KOPT-K1 (cell line): Measurements from ENCODE around the gene PANX2.

Experiments used
- H3K27ac ChIP-seq: fragments of 200-600 bp; sonication (generic); 2 replicates; pipeline ENCODE4 v1.5.1; 2016; ENCODE audit warnings: antibody characterized with exemption, mild to moderate bottlenecking, low read depth, low read length; ENCODE audit not compliant: poor library complexity, severe bottlenecking
- H3K36me3 ChIP-seq: fragments of 200-600 bp; sonication (generic); 2 replicates; pipeline ENCODE4 v1.5.1; 2017; ENCODE audit warnings: antibody characterized with exemption, mild to moderate bottlenecking, low read length, moderate library complexity; ENCODE audit not compliant: insufficient read depth
- H3K9me3 ChIP-seq: fragments of 200-600 bp; sonication (generic); 2 replicates; pipeline ENCODE4 v1.5.1; 2017; ENCODE audit warnings: antibody characterized with exemption, low read length, mild to moderate bottlenecking; ENCODE audit not compliant: insufficient read depth, poor library complexity, severe bottlenecking

PANX2 gene

DNA sequence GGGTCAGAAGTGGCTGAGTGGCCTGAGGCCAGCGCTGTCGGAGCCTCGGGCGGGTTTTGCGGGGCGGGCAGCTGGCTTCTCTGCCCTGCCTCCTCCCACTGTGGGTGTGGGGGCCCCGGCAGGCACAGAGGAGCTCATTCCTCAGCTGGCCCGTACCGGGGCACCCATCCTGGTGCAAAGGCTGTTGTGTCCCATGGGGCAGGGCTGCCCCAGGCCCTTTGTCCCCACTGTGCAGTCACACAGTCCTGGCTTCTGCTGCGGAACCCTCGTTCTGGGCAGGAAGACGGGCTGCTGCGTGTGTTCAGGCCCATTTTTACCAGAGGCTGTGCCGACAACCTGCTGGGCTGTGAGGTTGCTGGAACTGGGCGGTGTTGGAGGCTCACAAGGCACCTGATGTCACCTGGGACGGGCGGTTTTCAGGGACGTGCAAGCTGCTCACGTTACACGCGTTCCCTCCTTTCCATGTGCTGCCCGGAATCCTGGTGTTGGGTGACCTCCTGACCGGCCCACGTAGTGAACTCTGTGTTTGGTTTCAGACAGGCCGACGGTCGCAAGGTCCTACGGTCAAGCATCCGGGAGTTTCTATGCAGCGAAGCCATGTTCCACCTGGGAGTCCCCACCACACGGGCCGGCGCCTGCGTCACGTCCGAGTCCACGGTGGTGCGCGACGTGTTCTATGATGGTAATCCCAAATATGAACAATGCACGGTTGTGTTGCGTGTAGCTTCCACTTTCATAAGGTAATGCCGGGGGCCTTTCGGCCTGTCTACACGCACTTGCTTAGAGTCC lies 35.4 kb downstream of the PANX2 start:
- Histone ChIP-seq H3K27ac (no peak overlapping the region), H3K36me3 (peaks cover 79% of the 10 kb centered on the region), H3K9me3 (no peaks in the 10 kb centered on the region)

- H3K27ac ChIP-seq: no peak overlapping the region
- no peaks in the 10 kb centered on the region for H3K9me3 ChIP-seq
- H3K36me3 ChIP-seq: peaks cover 83% of the 10 kb centered on the region
These were observed 36.1 kb downstream of the PANX2 start for GRCh38 chr22:50206599-50206998.

- no peaks in the 10 kb centered on the region for H3K9me3 ChIP-seq
- peaks cover 92% of the 10 kb centered on the region for H3K36me3 ChIP-seq
- no peak overlapping the region for H3K27ac ChIP-seq
These were observed 37.0 kb downstream of the PANX2 start for GRCh38 chr22:50207383-50208140.

DNA sequence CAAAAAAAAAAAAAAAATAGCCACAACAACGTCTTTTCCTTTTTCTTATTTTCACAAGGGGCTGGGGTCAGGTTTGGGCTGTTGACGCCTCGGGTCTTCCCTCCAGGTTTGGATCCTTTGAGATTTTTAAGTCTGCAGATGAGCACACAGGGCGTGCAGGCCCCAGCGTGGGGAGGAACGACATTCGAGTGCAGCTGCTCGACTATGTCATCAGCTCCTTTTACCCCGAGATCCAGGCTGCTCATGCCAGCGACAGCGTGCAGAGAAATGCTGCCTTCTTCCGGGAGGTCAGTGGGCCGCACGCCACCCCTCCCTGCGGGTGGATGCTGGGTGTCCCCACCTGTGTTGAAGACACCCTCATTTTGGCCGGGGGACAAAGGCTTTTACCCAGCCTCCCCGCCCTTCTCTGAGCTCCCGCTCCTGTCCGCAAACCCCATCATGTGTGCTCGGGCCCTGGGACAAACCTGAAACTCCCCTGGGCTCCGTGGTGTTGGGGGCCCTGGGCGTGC lies 38.0 kb downstream of the PANX2 start:
- H3K36me3 ChIP-seq: peaks cover 92% of the 10 kb centered on the region
- no peak overlapping the region for H3K27ac ChIP-seq
- no peaks in the 10 kb centered on the region for H3K9me3 ChIP-seq

GRCh38 chr22:50208939-50209892 lies 38.7 kb downstream of the PANX2 start:
- Histone ChIP-seq H3K36me3 (peaks cover 92% of the 10 kb centered on the region), H3K9me3 (no peaks in the 10 kb centered on the region), H3K27ac (no peak overlapping the region)

- H3K36me3 ChIP-seq: peaks cover 92% of the 10 kb centered on the region
- no peaks in the 10 kb centered on the region for H3K9me3 ChIP-seq
- no peak overlapping the region for H3K27ac ChIP-seq
These were observed 39.4 kb downstream of the PANX2 start for GRCh38 chr22:50209893-50210292.

- no peaks in the 10 kb centered on the region for H3K9me3 ChIP-seq
- H3K36me3 ChIP-seq: peaks cover 92% of the 10 kb centered on the region
- H3K27ac ChIP-seq: no peak overlapping the region
These were observed 40.0 kb downstream of the PANX2 start for GRCh38 chr22:50210378-50211139.

- Histone ChIP-seq H3K36me3 (peaks cover 92% of the 10 kb centered on the region), H3K9me3 (no peaks in the 10 kb centered on the region), H3K27ac (no peak overlapping the region)
These were observed 40.6 kb downstream of the PANX2 start for GRCh38 chr22:50211147-50211546.

- Histone ChIP-seq H3K36me3 (peaks cover 93% of the 10 kb centered on the region), H3K9me3 (no peaks in the 10 kb centered on the region), H3K27ac (no peak overlapping the region)
These were observed 42.7 kb downstream of the PANX2 start for GRCh38 chr22:50213263-50213662.

- no peaks in the 10 kb centered on the region for H3K9me3 ChIP-seq
- H3K27ac ChIP-seq: no peak overlapping the region
- H3K36me3 ChIP-seq: peaks cover 97% of the 10 kb centered on the region
These were observed 44.9 kb downstream of the PANX2 start for GRCh38 chr22:50215297-50216054.

DNA sequence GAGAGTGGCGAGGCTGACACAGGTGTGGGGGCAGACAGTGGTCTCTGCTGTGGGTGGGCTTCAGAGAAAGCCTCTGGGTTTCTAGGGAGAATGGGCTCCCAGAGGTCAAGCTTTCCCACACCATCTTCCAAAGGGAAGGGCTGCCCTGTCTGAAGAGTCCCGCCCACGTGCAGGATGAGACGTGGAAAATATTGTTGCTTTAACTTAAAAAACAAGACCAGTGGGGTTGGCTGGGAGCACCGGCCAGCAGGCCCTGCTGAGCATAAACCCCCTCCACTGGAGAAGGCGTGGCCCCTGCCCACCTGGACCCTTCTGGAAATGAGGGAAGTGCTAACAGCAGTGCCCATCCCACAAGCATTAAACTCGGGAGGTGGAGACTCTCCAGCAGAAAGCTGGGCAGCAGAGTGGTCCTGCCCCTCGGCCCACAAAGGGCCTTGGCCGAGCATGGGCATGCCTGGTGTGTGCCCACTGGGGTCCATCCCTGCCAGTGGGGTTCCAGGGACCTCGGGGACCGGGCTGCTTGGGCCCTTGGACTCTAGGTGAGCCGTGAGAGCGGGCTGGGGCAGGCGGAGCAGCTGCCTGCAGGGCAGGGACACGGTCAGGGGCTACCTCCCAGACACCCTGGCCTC lies 45.6 kb downstream of the PANX2 start:
- H3K36me3 ChIP-seq: peaks cover 97% of the 10 kb centered on the region
- H3K9me3 ChIP-seq: no peaks in the 10 kb centered on the region
- H3K27ac ChIP-seq: no peak overlapping the region

DNA sequence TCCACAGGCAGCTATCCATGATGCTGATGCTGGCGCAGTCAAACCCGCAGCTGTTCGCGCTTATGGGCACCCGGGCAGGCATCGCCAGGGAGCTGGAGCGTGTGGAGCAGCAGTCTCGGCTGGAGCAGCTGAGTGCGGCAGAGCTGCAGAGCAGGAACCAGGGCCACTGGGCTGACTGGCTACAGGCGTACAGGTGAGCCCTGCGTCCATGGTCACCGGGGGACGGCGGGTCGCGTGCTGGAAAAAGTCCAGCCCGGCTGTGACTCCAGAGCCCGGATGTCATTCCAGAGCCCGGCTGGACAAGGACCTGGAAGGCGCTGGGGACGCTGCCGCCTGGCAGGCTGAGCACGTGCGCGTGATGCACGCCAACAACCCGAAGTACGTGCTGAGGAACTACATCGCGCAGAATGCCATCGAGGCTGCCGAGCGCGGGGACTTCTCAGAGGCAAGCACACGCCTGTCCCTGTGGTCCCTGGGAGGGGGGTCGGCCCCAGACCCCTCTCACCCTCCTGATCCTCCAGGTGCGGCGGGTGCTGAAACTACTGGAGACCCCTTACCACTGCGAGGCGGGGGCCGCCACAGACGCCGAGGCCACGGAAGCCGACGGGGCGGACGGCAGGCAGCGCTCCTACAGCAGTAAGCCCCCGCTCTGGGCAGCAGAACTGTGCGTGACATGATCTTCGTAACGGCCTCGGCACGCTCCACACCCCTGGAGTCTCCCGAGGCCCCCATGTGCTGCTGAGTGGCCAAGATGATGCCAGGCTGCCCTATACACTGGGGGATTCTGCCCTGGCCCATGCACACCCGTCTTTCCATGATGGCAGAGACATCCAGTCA lies 46.4 kb downstream of the PANX2 start:
- peaks cover 100% of the 10 kb centered on the region for H3K36me3 ChIP-seq
- no peak overlapping the region for H3K27ac ChIP-seq
- H3K9me3 ChIP-seq: no peaks in the 10 kb centered on the region
